ENCODE data around the gene SLF2.

The SLF2 gene

DNA sequence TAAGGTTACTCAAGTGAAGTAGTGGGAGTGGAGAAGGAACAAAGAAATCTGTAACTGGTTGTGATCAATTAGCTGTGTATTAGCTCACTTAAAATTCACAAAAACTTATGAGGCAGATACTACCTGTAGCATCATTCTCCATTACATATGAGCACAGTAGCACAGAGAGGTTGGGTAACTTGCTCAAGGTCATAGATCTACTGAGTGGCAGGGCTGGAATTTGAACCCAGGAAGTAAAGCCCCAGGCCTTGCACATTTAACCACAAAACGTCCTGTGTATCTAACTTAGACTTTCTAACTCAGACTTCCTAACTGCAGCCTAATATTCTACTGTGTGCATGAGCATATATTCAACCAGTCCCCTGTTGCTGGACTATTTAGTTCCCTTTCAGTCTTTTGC lies 5.6 kb upstream of the SLF2 start:
- DNase-seq = no peak

GRCh38 chr10:100907773-100908363 lies 4.9 kb upstream of the SLF2 start:
- DNase-seq = no peak

DNA sequence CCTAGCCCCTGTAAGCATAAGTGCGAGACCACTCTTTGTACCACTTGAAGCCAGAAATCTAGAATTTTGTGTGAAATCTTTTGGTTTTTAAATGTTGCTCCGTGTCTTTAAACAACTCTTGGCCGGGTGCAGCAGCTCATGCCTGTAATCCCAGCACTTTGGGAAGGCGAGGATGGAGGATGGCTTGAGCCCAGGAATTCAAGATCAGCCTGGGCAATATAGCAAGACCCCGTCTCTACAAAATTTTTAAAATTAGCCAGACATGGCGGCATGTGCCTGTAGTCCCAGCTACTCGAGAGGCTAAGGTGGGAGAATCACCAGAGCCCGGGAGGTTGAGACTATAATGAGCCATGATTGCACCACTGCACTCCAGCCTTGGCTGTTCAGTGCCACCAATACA lies 4.4 kb upstream of the SLF2 start:
- DNase-seq = no peak

DNA sequence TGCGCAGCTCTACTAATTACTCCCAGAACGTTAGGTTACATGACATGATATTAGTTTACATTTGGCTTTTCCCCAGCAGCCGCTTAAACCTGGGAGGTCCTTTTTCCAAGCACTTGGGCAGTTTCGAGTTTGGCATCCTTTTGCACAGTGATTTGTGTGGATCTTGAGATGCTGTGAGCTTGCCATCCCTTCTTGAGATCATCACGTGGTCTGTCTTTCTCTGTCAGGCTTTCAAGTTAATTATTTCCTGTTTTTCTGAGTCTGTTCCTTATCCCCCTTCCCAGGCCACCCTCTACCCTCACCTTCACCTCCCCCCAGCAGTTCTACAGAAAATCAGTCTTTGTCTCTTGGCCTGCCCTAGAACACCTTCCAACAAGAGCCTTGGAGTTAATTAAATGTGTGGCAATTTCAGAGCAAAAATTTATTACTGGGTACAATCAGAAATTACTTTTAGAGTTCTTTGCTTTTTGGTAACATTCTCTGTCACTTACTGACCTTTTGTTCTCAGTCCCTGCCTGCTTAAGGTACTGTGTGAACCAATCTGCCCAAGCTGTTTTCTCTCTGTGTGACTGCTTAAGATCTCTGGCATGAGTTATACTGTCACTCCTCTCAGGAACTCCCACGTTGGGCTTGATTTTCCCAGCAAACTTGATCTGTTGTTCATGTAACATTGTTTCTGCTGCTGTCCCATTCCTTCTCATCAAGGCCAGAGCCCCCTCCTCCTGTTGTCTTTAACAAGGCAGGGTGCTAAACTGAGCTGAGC lies 3.1 kb upstream of the SLF2 start:
- no peak for DNase-seq

DNA sequence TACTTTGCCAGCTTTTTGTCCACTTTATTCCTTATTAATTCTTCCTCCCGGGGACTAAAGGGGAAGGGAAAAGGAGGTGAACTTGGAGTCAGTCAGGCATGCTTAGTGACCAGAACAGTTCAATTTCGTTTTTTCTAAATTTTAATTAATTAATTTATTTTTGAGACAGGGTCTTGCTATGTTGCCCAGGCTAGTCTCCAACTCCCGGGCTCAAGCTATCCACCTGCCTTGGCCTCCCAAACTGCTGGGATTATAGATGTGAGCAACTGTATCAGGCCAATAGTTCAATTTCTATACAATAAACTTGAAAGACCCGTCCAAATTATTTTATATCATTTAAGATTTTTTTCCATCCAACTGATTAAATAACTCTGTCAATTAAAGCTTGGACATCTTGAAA lies 1.3 kb upstream of the SLF2 start:
- DNase-seq = no peak

DNA sequence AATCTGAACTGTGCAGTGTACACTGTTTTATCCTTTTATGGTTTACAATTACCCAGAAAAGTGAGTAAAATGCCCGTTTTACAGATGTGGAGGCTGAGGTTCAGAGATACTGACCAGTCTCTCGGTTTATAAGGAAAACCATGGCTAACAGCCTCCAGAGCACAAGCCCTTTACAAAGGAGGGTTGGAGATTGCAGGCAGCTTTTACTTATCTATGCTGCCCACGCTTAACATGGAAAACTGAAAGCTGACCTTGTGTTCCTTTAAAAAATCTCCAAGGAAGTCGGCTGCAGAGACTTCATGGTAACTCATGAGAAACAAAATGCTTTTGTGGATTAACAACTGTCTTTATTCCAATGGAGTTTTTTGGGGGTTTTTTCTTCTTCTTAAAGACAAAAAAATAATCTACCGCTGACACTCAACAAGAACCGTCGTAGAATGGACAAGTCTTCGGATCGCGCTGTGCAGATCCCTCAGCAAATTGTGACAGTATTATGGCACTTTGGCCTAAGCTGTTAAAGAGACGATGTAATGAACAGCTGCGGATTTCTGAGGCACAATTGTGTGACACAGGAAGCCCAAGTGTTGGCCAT lies 654 bp upstream of the SLF2 start:
- DNase-seq = no peak

GRCh38 chr10:100913470-100913865 lies 705 bp downstream of the SLF2 start:
- DNase-seq = no peak

- DNase-seq = no peak
Observed at GRCh38 chr10:100917071-100917470, 4.3 kb downstream of the SLF2 start.

GRCh38 chr10:100923580-100923979 lies 10.8 kb downstream of the SLF2 start:
- no peak for DNase-seq

GRCh38 chr10:100927266-100927665 lies 14.5 kb downstream of the SLF2 start:
- no peak for DNase-seq

DNA sequence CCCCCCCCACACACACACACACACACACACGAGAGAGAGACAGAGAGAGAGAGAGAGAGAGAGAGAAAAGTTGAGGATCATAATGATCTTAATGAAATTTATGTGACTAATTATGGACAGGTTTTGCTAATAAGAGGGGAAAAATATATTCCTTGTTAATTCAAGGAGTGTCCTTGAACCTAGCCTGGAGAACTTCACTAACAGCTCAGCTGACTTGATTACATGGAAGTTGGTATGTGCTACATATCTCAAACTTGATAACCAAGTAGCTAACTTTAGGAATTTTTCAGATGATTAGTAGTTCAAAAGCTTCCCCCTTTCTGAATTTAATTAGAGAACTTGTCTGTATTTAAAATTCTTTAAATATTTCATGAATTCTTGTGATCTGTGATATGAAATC lies 15.3 kb downstream of the SLF2 start:
- no peak for DNase-seq

- no peak for DNase-seq
Observed at GRCh38 chr10:100930368-100930767, 17.6 kb downstream of the SLF2 start.

DNA sequence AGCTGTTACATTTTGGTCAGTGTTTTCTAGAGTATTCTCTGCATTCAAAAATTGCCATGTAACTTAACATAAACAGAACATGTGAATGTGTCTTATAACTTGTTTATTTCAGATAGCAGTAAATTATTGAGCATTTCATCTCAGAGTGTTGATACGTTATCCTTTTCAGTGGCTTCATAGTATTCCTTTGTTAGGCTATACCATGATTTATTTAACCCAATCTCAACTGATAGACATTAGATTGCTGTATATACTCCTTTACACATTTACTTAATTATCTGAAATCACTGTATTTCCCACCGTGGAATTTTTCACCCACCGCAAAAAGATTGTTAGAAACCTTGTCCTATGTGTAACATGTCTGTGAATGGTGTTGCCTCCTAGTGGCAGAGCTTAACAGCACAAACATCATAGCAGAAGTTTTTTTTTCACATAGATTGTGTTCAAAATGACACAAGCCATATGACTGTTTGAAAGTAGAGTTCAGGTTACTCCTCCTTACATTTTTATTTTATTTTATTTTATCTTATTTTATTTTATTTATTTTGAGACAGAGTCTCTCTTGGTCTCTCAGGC lies 21.4 kb downstream of the SLF2 start:
- no peak for DNase-seq

GRCh38 chr10:100939763-100940344 lies 27.1 kb downstream of the SLF2 start:
- no peak for DNase-seq

DNA sequence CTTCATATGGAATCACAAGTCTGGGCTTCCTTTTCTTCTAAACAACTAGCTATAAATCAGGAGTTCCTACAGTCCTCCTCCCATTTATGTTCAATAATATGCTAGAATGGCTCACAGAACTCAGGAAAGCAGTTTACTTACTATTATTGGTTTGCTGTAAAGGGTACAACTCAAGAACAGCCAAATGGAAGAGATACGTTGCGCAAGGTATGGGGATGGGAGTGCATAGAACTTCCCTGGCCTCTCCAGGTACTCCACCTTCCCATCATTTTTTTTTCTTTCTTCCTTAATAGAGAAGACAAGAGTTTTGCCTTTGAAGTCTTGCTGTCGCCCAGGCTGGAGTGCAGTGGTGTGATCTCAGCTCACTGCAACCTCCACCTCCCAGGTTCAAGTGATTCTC lies 29.5 kb downstream of the SLF2 start:
- DNase-seq = no peak

DNA sequence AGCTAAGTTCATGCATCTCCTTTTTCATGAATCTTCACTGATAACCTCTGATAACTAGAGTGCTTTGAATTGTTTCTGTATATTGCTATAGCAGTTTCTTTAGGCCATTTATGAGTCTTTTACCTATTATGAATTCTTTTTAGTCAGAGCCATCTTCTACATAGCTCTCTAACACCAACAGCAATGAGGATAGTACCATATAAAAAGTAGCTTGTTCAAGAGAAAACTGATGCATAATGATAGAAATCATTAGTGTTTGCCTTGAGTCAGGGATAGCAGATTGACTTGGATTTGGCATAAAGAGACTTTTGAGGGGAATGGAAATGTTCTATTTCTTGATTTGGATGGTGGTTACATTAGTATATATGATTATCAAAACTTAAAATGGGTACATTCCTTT lies 30.7 kb downstream of the SLF2 start:
- DNase-seq = no peak

- DNase-seq = no peak
Observed at GRCh38 chr10:100945754-100946153, 33.0 kb downstream of the SLF2 start.

DNA sequence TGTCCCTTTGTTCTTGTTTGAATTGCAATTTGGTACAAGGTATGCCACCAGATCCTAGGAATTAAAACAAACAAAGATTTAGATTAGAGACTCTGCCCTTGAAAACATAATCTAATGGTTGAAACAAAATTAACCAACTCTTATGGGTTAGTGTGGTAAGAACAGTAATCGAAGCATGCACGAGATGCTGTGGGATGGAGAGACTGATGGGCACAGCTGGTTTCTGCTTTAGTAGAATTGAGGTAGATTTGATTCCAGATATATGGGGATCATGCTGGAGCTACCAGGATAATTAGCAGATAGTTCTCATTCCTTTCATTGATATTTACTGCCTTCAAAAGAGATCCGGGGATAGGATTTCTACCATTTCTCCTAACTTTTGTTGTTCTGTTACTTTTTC lies 36.2 kb downstream of the SLF2 start:
- no peak for DNase-seq

DNA sequence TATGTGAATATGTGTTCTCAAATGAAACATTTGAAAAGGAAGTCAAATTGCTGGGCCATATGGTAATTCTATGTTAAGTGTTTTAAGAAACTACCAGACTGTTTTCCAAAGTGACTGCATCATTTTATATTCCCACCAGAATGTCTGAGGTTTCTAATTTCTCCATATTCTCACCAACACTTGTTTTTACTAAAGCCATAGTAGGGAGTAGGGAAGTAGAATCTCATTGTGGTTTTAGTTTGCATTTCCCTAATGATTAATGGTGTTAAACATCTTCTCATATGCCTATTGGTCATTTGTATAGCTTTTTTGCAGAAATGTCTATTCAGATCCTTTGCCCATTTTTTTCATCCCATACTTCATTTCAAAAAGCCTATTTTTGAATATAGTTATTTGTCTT lies 47.5 kb downstream of the SLF2 start:
- DNase-seq = no peak

DNA sequence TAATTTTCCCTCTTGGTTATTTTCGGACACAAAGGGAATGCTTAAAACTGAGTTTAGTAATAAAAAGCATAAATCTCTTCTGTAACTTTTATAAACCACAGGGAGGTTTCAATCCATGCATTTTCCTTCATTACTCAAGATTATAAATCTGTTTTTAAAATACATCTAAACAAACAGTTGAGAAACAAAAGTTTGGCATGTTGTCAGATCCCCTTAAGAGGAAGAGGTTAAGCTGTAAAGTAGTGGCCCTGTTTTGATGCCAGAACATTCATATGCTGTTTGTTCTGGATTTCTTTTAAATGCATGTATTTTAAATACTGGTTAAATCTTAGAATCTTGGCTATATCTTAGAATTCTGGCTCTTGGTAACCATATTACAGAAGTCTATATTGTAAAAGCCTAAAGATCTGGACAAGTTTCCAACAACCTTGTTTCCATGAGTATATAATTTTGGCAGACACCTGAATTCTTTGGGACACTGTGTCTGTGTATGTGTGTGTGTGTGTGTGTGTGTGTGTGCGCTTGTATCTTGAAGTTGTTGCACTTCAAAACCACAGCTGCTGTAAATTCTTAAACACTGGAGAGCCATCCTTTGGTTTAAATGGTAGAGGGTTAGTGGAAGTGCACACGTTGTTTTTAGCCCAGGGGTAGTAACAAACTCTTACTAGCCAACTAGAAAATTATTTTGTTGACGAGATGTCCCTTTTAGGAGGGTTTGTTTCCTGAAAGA lies 49.8 kb downstream of the SLF2 start:
- no peak for DNase-seq

- DNase-seq = no peak
Observed at GRCh38 chr10:100963826-100964225, 51.1 kb downstream of the SLF2 start.

DNA sequence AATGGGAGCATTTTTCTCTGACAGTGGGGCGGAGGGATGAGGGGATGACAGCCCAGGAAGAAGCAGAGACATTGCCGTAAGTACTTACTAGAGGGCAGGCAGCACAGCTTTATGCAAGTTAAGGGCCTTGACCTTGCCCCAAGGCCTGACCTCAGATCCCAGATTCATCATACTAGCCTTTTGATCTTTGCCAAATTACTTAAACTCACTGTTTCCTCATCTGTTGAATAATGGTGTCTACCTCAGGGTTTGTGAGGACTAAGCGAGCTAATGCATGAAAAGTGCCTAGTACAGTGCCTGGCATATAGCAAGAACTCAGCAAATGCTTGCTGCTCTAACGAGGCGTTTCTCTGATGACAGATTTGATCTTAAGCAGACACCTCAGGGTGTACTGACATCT lies 53.1 kb downstream of the SLF2 start:
- DNase-seq = no peak

DNA sequence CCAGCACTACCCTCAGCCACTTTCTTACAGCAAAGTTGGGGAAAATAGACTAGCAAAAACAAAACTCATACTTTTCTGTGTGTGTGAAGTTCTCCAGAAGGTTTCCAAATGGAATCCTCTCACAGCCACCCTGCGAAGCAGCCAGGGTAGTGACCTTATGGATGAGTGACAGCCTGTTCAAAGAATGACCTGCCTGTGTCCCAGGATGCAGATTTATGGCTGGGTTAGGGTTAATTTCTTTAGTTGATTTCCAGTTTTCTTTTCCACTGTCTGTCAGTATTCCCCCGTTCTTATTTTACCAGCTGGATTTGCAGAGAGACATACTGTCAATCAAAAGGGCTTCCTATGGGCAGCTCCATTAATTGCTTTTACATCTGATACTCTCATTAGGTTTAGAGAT lies 54.1 kb downstream of the SLF2 start:
- no peak for DNase-seq
